Measurements from ENCODE around the gene NDUFAF2.

NDUFAF2 gene, protein sequence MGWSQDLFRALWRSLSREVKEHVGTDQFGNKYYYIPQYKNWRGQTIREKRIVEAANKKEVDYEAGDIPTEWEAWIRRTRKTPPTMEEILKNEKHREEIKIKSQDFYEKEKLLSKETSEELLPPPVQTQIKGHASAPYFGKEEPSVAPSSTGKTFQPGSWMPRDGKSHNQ

DNA sequence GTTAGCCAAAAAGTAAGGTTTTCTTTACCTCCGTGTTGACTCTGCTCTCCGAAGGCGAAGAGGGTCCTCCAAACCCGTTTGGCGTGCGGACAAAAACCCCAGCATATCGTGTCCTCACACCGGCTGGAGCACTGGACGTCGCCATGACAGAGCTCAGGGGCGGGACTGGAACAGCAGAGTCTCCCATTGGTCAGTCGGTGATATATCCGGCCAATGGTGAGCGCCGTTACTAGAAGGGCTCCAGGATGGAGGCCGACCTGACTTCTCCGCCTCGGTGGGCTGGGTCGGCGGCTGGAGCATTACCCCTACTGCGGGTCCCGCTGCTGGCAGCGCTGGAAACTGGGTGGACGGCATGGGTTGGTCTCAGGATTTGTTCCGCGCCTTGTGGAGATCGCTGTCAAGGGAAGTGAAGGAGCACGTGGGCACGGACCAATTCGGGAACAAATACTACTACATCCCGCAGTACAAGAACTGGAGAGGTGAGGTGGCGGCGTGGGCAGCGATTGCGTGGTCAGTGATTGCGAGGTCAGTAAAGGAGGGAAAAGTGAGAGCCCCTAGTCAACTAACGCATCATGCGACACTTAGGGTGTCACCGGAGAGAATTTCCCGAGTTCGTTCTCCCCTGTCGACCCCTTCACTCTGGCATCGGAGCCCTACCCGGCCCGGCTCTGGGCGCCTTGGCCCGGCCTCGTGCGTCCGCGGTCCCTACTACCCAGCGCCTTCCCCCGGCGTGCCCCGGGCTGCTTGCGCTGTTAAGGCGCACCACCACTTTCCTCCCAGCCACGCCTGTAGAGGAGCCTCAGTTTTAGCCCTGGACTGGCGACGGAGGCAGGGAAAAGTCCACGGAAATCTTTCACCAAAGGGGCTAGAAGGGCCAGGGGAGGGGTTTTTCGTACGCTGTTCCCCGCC is at the start of gene NDUFAF2, which contains the start of gene ERCC8:
NDUFAF2 (plus strand) TSS at position 302 of the 909 bp plus-strand sequence; CDS start at position 353, 51 bp downstream.
ERCC8 (minus strand) TSS at position 167 of the 909 bp plus-strand sequence; CDS start at position 105, 62 bp downstream.
- TF ChIP-seq, protein P1, sequence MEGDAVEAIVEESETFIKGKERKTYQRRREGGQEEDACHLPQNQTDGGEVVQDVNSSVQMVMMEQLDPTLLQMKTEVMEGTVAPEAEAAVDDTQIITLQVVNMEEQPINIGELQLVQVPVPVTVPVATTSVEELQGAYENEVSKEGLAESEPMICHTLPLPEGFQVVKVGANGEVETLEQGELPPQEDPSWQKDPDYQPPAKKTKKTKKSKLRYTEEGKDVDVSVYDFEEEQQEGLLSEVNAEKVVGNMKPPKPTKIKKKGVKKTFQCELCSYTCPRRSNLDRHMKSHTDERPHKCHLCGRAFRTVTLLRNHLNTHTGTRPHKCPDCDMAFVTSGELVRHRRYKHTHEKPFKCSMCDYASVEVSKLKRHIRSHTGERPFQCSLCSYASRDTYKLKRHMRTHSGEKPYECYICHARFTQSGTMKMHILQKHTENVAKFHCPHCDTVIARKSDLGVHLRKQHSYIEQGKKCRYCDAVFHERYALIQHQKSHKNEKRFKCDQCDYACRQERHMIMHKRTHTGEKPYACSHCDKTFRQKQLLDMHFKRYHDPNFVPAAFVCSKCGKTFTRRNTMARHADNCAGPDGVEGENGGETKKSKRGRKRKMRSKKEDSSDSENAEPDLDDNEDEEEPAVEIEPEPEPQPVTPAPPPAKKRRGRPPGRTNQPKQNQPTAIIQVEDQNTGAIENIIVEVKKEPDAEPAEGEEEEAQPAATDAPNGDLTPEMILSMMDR (IDR thresholded peaks at IDR 0.05) = no peak
- no peak for TF ChIP-seq ZFX (IDR thresholded peaks at IDR 0.05; ENCODE audit: borderline replicate concordance)
- peak within 1 kb of the TSS; percentile 78 for H3K27ac ChIP-seq

DNA sequence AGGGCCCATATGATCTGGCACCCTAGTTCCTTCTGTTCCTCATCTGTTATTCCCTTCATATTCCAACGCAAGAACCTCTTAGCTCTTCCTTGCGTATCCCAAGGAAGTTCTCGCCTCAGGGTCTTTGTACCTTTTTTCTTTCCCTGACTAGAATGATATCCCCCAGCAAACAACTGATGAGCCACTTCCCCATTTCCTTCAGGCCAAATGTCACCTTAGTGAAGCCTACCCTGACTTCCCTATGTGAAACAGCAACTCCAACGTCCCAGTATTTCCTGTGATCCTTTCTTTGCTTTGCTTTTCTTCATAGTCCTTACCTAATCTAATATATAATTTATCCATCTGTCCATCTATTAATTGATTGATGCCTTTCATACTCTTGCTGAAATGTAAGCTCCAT is 48.0 kb upstream of the NDUFAF2 start:
- no peak overlapping the region for H3K27ac ChIP-seq
- no peak for TF ChIP-seq ZFX (IDR thresholded peaks at IDR 0.05; ENCODE audit: borderline replicate concordance)
- TF ChIP-seq, protein P1 (IDR thresholded peaks at IDR 0.05) = no peak

DNA sequence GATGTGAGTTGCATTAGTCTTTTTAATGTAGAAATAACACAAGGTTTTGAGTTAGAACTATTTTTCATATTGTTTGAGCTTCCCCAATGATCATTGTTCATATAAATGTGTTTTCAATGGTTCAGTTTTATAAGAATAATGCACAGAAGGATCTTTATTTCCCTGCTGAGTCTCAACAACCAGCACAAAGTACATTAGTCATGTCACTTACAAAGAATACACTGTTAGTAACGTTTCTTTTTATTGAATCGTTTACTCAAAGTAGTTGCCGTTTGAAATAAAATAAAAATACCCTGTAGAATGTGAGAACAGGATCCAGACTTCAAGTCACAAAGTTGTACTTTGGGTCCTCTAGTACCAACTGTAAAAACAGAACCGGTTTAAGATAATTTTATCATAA is 41.6 kb upstream of the NDUFAF2 start:
- TF ChIP-seq ZFX (IDR thresholded peaks at IDR 0.05; ENCODE audit: borderline replicate concordance) = no peak
- TF ChIP-seq, protein P1 (IDR thresholded peaks at IDR 0.05) = no peak
- no peak overlapping the region for H3K27ac ChIP-seq

DNA sequence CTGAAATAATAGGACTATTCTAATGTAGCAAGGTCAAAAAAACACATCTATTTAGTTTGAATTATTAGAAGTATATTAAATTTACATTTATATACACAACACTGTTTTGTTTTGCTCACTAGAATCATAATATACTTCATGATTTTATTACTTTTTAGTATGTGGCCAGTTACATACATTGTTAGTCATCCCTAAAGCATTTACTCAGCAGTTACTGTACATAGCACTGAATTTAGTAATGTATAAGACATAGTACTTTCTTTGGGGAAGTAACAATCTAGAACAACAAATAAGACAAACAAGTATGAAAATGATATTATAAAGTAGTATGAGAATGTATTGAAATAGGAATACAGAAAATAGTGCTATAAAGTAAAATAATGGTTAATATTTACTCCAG is 28.4 kb upstream of the NDUFAF2 start:
- TF ChIP-seq, protein P1 (IDR thresholded peaks at IDR 0.05) = no peak
- TF ChIP-seq ZFX (IDR thresholded peaks at IDR 0.05; ENCODE audit: borderline replicate concordance) = no peak
- no peak overlapping the region for H3K27ac ChIP-seq

DNA sequence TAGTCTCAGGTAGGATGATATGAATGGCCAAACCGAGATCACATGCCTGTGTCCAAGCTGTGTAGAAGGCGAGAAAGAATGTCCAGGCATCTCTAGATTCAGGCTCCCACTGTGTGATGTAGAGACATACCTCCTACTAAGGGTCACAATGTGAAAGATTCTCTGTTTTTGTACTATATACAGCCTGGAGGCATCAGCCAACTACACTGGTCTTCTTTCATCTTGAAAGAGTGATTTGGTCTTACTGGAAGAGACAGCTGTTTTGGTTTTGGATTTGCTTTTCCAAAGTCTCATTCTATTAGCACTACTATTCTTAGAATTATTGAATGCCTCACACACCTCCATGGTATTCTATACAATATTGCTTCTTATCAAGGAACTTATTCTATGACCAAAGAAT is 26.5 kb upstream of the NDUFAF2 start:
- TF ChIP-seq, protein P1 (IDR thresholded peaks at IDR 0.05) = no peak
- TF ChIP-seq ZFX (IDR thresholded peaks at IDR 0.05; ENCODE audit: borderline replicate concordance) = no peak
- no peak overlapping the region for H3K27ac ChIP-seq

DNA sequence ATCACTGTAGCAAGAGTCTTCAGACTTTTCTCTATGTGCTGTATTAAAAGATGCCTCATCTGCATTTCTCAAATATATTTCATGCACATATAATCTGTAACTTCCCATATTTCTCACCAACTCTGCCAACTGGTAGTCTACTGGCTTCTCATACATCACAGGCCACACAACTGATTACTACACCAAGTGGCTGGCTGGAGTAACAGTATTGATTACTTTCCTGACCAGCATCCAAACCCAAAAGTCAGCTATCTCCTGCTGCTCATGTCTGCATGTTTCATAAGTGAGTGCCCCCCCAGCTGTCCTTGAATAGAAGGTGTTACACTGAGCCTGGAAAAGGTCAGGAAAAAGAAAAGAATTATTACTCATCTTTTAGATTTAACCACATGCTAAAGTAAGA is 17.6 kb upstream of the NDUFAF2 start:
- TF ChIP-seq, protein P1 (IDR thresholded peaks at IDR 0.05) = no peak
- no peak for TF ChIP-seq ZFX (IDR thresholded peaks at IDR 0.05; ENCODE audit: borderline replicate concordance)
- H3K27ac ChIP-seq = no peak overlapping the region

DNA sequence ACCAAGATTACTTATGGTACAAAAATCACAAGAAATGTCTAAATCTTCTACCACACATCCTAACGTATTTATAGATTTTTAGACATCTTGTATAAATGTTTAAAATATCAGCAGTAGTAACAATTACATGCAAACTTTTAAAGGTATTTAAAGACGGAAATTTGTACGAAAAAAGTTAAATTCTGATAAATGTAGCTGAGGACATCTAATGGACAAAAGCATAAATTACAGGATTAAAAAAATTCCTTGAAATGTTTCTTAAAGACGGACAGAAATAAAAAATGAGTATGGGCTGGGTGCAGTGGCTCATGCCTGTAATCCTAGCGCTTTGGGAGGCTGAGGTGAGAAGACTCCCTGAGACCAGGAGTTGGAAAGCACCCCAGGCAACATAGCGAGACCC is 16.0 kb upstream of the NDUFAF2 start:
- H3K27ac ChIP-seq = no peak overlapping the region
- TF ChIP-seq, protein P1 (IDR thresholded peaks at IDR 0.05) = peak; percentile 42
- TF ChIP-seq ZFX (IDR thresholded peaks at IDR 0.05; ENCODE audit: borderline replicate concordance) = no peak

Data from 22Rv1 (cell line).